Endothelial cell of umbilical vein (primary cell): Measurements from ENCODE around the gene ABR.
"Not testable (repeated sequence)": the region's sequence is repeated elsewhere in the genome, so short reads cannot be mapped to it uniquely, and the experiment has no call there.

Experiments
- EZH2 ChIP-seq: IDR thresholded peaks from 2 replicates; pipeline ENCODE4 v1.6.1; 2012; ENCODE audit warnings: borderline replicate concordance, low read depth, mild to moderate bottlenecking, moderate library complexity, low read length, inconsistent platforms; ENCODE audit not compliant: severe bottlenecking
- FOS ChIP-seq: IDR thresholded peaks from 2 replicates; pipeline ENCODE4 v1.6.1; 2011; ENCODE audit warnings: mild to moderate bottlenecking, low read length, moderate library complexity, borderline replicate concordance; ENCODE audit not compliant: insufficient read depth
- POLR2A ChIP-seq: IDR thresholded peaks from 2 replicates; pipeline ENCODE4 v1.6.1; 2012; ENCODE audit warnings: low read depth, mild to moderate bottlenecking, control low read depth, low read length
- POLR2AphosphoS5 ChIP-seq: IDR thresholded peaks from 2 replicates; pipeline ENCODE4 v1.6.1; 2012; ENCODE audit warnings: low read depth, mild to moderate bottlenecking, control low read depth, low read length, moderate library complexity; ENCODE audit not compliant: insufficient read depth
- TF ChIP-seq, protein P1 (sequence below), 2 donors: IDR thresholded peaks; 1 replicate in 1 of 2; 2 replicates in 1 of 2; pipeline ENCODE4 v1.5.1; 2011; ENCODE audit warnings: low read length in 2 of 2, mild to moderate bottlenecking in 2 of 2, moderate library complexity in 2 of 2, control low read depth in 1 of 2, inconsistent platforms in 1 of 2, low read depth in 1 of 2; ENCODE audit not compliant: insufficient read depth in 1 of 2; ENCODE audit errors: extremely low read depth in 1 of 2
- TF ChIP-seq, protein P2 (sequence below): IDR thresholded peaks from 2 replicates; pipeline ENCODE4 v1.6.1; 2011; ENCODE audit not compliant: insufficient read depth, insufficient read length

DNA sequence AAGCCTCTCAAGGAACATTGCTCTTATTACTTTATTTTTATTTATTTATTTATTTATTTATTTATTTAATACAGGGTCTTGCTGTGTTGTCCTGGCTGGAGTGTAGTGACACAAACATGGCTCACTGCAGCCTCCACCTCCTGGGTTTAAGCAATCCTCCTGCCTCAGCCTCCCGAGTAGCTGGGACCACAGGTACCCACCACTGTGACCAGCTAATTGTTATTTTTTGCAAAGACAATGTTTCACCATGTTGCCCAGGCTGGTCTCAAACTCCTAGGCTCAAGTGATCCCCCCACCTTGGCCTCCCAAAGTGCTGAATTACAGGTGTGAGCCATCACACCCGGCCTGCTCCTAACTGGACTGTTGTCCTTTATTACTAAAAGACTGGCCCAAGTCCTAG, 205.0 kb downstream of the ABR start:
- TF ChIP-seq, protein P1, sequence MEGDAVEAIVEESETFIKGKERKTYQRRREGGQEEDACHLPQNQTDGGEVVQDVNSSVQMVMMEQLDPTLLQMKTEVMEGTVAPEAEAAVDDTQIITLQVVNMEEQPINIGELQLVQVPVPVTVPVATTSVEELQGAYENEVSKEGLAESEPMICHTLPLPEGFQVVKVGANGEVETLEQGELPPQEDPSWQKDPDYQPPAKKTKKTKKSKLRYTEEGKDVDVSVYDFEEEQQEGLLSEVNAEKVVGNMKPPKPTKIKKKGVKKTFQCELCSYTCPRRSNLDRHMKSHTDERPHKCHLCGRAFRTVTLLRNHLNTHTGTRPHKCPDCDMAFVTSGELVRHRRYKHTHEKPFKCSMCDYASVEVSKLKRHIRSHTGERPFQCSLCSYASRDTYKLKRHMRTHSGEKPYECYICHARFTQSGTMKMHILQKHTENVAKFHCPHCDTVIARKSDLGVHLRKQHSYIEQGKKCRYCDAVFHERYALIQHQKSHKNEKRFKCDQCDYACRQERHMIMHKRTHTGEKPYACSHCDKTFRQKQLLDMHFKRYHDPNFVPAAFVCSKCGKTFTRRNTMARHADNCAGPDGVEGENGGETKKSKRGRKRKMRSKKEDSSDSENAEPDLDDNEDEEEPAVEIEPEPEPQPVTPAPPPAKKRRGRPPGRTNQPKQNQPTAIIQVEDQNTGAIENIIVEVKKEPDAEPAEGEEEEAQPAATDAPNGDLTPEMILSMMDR (IDR thresholded peaks at IDR 0.05; ENCODE audit: extremely low read depth in 1 of 2, insufficient read depth in 1 of 2, low read depth in 1 of 2, low read length in 2 of 2): not testable (repeated sequence)
- TF ChIP-seq POLR2A, EZH2, FOS, POLR2AphosphoS5: not testable (repeated sequence)
- TF ChIP-seq, protein P2, sequence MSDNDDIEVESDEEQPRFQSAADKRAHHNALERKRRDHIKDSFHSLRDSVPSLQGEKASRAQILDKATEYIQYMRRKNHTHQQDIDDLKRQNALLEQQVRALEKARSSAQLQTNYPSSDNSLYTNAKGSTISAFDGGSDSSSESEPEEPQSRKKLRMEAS: not testable (repeated sequence)
